ENCODE measurements around the gene ATP6V1B1.

DNA sequence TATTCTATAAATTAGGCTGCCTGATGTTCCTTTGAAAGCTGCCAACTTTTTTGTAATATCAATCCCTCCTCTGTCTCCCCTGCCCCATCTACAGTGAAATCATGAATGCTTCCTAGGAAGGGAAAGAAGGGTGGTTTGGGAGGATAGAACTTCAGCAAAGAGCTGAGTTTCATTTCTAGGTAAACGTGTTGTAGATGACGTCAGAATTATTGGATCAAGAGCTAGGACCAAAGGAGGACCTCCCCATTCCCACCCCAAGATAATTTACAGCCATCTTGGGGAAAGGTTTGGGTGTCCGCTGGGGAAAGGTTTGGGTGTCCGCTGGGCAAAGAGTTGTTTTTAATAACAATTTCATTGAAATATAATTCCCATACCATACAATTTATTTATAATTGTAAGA is 31.5 kb downstream of the ATP6V1B1 start:
- TF ChIP-seq, protein P1, sequence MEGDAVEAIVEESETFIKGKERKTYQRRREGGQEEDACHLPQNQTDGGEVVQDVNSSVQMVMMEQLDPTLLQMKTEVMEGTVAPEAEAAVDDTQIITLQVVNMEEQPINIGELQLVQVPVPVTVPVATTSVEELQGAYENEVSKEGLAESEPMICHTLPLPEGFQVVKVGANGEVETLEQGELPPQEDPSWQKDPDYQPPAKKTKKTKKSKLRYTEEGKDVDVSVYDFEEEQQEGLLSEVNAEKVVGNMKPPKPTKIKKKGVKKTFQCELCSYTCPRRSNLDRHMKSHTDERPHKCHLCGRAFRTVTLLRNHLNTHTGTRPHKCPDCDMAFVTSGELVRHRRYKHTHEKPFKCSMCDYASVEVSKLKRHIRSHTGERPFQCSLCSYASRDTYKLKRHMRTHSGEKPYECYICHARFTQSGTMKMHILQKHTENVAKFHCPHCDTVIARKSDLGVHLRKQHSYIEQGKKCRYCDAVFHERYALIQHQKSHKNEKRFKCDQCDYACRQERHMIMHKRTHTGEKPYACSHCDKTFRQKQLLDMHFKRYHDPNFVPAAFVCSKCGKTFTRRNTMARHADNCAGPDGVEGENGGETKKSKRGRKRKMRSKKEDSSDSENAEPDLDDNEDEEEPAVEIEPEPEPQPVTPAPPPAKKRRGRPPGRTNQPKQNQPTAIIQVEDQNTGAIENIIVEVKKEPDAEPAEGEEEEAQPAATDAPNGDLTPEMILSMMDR (IDR thresholded peaks at IDR 0.05), result no peak
- no peak for TF ChIP-seq POLR2A (IDR thresholded peaks at IDR 0.05)

Data from esophagus squamous epithelium (tissue), 4 donors.